HG02885 (cell line): ENCODE data around the gene TSPAN8.
"Not testable (repeated sequence)": the region's sequence is repeated elsewhere in the genome, so short reads cannot be mapped to it uniquely, and the experiment has no call there.

Experiments
- ATAC-seq: cut with Tn5 transposase; IDR thresholded peaks from one replicate; pipeline ENCODE4 v1.9.1; 2021; ENCODE audit warnings: mild to moderate bottlenecking; ENCODE audit not compliant: unreplicated experiment, poor library complexity

Gene TSPAN8

DNA sequence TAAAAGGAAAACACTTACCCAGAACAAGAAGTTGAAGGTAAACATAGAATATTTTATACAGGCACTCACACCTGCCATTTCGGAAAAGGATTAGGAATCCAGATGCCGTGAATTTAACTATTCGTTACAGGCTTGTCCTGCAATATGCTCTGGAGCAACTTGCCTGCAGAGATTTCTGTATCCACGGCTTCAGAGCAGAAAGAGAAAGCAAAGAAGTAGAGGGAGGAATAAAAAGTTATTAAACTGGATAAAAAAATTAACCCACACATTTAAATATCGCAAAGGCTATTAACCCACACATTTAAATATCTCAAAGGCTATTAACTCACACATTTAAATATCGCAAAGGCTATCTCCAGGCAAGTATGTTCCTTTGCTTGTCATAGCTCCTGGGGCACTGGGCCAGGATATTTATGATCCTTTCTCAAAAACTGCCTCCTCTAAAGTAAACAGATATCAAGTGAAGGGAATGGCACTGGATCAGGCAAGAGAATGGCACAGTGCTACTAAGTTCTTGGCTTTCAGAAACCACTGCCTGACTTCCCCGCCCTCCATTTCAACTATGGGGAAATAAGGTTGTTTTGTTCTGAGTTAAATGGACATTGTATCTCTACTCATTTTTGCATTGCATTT, at the start of gene TSPAN8:
TSS of gene TSPAN8 (minus strand) at position 399 of the 633 bp plus-strand sequence. CDS start at position 78, 321 bp downstream.
- ATAC-seq: no peak

DNA sequence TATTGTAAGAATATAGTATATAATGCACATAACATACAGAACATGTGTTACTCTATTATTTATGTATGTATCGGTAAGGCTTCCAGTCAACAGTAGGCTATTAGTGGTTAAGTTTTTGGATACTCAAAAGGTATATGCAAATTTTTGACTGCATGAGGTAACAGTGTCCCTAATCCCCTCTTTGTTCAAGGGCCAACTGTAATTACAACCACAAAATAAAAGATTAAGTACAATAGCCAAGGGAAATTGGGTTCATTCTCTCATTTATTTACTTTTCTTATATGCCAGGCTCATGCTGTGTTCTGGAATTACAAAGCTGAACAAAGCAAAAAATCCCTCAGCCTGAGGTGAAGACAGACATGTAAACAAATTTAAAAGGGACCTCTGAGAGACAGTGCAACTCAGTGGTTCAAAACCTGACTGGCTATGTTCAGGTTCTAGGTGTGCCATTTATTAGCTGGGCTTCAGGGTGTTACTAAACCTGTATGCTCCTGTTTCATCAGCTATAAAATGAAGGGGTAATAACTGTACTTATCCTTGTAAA, 43.4 kb upstream of the TSPAN8 start:
- no peak for ATAC-seq

DNA sequence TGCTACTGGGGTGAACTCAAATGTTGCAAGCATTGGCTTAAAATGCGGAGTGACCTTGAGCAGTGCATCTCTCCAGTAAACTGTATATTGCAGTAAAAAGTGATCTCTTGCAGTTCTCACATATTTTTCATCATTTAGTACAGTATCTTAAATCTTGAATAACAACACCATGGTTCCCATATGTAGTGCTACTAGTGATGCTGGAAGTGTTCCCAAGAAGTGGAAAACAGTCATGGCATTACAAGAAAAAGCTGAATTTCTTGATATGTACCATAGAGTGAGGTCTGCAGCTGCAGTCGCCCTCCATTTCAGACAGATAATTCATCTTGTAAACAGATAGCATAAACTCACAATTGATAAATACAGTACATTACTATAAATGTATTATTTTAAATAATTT, 42.9 kb upstream of the TSPAN8 start:
- no peak for ATAC-seq

DNA sequence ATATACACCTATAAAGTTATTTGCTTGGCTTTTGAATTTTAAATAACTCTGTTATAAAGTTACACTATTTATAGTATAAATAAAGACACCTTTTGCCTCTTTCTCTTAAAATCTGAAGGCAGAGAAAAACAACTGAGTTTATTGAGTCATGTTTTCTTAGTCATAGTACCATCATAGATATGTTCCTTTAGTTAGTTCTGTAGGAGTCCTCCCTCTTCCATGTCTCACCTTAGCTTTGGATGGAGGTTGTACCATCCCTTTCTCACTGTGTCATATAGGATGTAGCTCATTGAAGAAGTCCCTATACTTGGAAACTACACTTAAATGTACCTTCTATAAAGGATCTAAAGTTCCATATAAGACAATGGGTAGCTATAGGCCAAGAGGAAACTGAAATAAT, 39.7 kb upstream of the TSPAN8 start:
- no peak for ATAC-seq

DNA sequence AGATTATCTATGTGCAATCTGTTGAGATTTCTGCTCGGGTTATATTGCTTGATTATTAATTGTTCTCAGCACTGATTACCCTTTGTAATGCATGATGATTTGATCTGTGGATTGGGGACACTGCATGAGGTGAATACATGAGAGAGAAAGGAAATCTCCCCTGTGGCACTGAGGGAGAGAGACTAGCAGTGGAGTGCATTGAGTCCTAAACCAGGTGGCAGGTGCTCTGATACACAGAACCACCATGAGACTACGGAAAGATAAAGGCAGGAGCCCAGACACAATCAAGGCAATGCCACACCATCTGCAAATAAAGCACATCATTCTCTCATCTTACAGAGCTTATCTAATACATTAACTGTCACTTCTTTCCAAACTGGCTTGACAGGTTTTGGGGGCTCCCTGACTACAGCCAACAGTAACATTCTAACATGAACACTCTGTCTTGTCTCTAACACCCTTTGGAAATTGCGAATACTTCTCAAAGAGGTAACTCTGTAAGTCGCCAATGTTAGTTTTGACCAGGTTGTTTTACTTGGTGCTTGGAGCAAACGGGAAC, 37.6 kb upstream of the TSPAN8 start:
- no peak for ATAC-seq

DNA sequence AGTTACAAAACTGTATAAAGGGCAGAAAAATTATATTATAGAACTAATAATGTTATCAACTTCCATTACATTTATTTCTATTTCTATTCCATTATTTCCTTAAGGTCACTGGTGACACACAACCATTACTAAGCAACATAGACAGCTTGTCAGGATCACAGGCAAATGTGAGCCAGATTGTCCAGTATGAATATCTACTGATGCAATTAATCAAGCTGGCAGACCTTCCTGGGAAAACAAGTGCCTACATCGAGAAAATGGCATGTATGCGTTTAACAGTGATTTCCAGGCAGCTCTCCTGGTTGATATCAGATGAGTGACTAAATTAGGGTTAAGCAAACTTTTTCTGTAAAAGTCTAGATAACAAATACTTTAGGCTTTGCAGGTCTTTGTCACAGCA, 36.9 kb upstream of the TSPAN8 start:
- ATAC-seq: no peak

DNA sequence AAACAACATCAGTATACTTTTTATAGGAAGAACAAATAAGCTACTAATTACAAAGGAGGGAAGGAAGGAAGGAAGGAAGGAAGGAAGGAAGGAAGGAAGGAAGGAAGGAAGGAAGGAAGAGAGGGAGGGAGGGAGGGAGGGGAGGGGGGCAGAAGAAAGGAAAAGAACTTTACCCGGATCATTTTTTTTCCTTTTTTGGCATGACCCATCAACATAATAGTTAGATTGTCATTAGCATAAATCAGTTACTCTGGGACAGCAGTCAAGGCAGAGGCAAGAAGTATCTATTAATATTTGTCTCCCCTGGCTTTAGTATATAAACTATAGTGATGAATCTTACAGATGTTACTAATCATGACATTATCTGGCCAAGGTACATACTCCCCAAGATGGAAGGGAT, 35.2 kb upstream of the TSPAN8 start:
- no peak for ATAC-seq

DNA sequence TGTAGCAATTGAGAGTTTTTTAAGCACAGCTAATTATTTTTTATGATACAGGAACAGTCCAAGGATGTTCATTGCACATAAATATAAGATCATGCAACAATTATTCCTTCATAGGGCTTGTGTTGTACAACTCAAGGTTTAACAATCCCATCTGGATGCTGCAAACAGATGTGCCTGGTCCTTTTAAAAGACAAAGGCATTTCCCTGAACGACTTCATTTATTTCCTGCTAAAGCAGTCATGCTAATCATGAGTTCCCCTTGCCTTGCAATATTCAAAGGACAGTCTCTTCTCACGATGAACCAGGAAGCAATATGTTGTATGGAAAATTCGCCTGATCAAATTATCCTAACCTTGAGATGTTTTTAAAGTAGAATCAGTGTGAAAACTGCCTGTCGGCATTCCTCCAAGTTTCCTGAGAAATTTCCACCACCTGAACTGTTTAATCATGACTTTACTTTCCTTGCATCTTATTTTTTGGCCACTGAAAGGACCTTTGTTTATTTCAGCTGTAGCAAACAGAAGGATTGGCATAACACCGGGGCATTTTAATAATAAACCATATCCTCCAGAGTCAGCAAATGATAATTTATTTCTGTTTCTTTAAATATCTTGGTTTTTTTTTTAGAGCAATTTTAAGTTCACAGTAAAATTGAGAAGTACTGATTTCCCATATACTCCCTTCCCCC, 33.9 kb upstream of the TSPAN8 start:
- ATAC-seq: no peak

DNA sequence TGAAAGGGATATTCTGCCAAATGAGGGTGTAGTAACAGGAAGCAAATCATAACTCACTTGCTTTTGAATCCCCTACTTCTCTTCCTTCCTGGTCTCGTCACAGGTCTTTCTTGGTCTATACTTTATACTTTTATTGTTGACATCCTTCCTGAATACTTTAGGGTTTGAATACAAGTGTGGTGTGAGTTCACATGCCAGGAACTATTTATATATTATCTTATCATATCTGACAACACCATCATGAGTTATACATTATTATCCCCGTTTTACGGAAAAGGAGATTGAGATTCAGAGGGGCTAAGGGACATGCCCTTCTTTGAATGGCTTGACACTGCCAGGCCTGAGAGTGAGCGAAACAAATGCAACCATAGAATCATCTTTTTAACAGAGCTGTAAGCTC, 33.0 kb upstream of the TSPAN8 start:
- no peak for ATAC-seq

DNA sequence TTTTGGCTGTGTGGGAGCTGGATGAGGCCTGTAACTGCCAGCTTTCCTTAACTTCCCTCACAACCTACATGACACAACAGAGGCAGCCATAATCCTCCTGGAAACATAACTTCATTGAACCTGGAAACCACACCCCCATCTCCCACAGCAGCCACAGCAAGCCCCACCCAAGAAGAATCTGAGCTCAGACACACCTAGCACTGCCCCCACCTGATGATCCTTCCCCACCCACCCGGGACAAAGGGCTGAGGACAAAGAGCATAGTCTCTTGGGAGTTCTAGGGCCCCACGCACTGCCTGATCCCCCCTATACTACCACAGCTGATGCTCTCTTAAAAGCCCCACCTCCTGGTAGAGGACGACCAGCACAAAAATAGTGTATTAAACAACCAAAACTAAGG, 29.6 kb upstream of the TSPAN8 start:
- ATAC-seq: no peak

DNA sequence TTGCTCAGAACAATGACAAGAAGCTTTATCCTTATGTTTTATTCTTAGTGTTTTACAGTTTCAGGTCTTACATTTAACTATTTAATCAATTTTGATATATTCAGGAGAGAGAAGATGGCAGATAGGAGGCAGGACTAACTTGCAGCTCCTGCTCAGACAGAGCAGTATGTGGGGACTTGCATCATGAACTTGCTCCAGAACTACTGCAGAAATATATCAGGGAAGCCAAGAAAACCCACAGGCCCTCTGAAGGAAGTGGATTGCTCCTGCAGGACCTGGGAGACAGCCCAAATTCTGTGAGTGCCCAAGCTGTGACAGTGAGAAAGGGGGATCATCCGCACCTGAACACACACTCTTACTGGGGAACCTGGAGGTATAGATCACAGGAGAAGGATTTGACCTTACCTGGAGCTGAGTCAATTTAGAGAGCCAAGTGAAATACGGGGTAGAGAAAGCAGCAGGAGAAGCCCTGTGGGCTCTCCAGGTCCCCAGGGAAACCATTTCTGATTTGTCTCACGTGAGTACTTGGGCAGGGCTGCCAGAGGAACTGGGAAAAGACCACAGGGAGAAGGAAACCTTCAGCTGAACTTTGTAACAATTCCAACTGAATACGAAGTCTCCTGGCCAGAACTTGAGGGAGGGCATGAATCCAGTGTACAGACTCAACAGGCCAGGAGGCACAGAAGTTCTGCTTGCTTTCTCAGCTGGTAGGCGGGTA, 28.9 kb upstream of the TSPAN8 start:
- ATAC-seq: no peak

DNA sequence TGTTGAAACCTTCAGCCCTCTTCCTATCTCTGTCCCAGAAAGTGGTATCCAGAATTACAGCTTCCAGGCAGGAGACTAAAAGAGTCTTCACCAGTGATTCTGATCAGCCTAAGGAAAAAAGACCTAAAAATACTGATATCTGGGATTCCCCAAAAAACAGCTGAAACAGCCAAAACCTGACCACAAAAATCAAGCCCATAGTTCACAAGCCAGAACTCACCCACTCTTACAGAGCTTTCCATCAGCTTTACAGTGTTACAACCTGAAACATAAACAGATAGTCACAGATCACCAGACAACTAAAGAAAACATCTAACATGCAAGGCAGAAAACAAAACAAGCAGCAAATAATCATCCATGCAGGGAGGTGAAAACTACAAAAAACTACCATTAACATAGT, 26.0 kb upstream of the TSPAN8 start:
- no peak for ATAC-seq

DNA sequence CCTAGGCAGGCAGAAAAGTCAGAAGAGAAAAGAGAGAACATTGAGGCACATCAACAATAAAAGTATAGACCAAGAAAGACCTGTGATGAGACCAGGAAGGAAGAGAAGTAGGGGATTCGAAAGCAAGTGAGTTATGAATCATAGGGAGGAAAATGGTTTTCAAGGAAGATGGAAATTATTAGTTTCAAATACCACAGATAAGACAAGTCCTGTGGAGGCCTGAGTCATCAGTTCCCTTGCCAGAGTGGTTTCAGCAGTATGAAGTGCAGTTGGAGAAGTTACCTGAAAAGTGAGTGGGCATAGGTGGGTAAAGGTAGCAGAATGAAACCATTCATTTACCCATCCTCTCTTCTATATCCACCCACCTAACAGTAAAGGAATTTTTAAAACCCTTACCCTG, 25.2 kb upstream of the TSPAN8 start:
- no peak for ATAC-seq

DNA sequence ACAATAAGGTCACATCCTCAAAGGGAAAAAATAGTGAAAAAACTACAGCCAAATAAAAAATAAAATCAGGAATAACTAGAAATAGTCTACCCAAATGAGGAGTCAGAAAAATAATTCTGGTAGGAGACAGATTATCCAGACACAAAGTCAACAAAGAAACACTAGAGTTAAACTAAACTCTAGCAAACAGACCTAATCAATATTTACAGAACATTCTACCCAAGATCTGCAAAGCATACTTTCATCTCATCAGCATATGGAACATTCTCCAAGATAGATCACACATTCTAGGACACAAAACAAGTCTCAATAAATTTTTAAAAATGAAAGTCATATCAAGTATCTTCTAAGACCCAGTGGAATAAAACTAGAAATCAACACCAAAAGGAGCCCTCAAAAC, 20.4 kb upstream of the TSPAN8 start:
- ATAC-seq: no peak

DNA sequence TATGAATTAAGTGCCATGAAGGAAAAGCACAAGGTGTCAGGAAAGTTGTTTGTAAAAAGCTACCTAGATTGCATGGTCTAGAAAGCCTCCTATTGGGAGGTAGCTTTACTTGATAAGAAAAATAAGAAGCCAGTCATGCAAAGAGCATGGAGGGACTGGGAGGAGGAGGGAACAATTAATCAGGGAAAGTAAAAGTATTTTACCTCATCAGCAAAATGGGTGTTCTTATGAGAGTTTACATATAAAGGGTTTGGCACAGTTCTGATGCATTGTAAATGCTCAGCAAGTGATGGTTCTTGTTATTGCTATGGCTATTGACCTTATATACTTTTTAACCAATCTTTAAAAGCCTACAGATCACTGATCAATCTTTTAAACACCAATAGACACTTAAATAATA, 17.0 kb upstream of the TSPAN8 start:
- ATAC-seq: no peak

DNA sequence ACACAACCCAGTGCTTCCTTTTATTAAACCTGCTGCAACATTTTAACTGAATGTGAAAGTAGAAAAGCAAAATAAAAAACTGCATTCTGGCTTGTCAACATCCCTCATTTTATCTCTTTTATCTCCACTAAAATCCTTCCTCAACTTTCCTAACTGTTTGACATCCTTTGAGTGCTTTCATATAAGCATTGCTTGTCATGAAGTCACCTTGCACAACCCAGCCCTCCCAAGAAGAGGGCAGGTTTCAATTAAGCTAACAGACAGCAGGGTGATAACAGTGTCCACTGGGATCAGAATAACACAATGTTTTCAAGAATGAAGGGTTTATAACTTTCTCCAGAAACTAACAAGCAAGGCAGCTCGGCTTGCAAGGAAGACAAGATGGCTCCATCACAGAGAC, 16.3 kb upstream of the TSPAN8 start:
- no peak for ATAC-seq

DNA sequence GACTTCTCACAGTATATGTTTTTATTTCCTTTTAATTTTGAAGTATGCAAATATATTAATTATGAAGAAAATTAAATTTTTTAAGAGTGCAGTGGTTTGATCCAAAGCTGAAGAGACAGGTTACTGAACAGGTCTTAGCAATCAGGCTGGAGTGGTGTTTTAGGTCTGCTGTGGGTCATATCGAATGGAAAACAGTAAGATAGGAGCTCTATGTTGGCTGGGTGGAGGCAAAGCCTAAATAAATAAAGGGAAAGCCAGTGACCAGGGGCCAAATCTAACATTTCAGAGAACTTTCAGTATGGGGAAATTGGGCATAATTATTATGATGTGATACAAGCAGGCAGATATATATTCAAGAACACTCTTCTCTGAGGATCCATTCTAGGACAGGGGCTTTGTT, 12.7 kb upstream of the TSPAN8 start:
- no peak for ATAC-seq

DNA sequence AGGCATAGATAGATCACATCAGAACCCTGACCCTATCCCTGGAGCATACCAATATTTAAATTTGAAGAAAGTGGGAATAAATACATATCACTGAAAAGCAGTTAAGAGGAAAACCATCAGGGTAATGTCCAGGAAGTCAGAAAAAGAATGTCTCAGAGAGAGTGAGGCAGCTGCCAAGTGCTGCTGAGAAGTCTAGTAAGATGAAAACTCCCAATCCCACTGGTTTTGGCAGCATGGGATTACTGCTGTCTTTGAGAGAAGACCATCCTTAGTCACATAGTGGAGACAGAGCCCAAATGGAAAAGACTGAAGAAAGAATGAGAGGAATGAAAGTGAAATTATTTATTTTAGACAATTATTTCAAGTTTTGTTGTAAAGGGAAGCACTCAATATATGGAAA, 11.5 kb upstream of the TSPAN8 start:
- no peak for ATAC-seq

DNA sequence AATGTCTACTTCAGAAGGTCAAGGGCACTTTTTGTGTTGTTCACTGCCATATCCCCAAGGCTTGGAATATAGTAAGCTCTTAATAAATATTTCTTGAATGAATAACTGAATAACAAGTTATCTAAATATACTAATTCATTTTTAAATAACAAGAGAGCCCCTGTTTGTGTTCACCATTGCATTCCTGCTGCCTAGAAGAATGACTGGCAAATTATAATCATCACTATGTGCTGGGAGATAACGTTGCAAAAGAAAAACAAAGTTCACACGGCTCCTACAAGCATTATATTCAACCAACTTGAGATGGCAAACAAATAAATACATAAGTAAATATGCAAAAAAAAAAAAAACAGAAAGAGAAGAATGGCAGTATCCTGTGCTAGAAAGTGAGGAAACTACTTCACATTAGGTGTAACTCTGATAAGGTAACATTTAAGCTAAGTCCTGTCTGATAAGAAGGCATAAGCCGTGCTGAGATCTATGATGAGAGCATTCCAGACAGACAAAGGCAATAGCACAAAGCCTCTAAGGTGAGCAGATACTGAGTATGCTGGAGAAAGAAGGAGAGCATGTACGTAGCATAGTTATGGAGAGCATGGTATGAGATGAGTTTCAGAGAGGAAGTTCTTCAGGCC, 9.2 kb upstream of the TSPAN8 start:
- no peak for ATAC-seq

DNA sequence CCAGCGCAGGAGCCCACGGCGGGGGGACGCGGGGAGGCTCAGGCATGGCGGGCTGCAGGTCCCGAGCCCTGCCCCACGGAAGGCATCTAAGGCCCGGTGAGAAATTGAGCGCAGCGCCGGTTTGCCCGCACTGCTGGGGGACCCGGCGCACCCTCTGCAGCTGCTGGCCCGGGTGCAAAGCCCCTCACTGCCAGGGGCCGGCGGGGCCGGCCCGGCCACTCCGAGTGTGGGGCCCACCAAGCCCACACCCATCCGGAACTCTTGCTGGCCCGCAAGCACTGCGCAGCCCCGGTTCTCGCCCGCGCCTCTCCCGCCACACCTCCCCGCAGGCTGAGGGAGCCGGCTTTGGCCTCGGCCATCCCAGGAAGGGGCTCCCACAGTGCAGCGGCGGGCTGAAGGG, 8.5 kb upstream of the TSPAN8 start:
- ATAC-seq: no peak

DNA sequence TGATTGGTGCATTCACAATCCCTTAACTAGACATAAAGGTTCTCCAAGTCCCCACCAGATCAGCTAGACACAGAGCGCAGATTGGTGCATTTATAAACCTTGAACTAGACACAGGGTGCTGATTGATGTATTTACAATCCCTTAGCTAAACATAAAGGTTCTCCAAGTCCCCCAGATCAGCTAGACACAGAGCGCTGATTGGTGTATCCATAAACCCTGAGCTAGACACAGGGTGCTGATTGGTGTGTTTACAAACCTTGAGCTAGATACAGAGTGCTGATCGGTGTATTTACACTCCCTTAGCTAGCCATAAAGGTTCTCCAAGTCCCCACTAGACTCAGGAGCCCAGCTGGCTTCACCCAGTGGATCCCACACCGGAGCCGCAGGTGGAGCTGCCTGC, 8.0 kb upstream of the TSPAN8 start:
- ATAC-seq: not testable (repeated sequence)
